SK-N-MC (cell line): ENCODE data around the gene FAM78A.

Source experiments
- DNase-seq: peaks from one replicate; pipeline ENCODE4 v3.0.0-alpha.2; 2011; ENCODE audit warnings: low read depth, low spot score
- H3K27ac ChIP-seq: fragments of 200-600 bp; sonication (generic); 2 replicates; pipeline ENCODE4 v1.5.1; 2016; ENCODE audit warnings: mixed run types
- H3K36me3 ChIP-seq: fragments of 200-600 bp; sonication (generic); 2 replicates; pipeline ENCODE4 v1.6.1; 2017; ENCODE audit warnings: antibody characterized with exemption, low read length, mixed read lengths; ENCODE audit not compliant: insufficient read depth
- H3K4me3 ChIP-seq: fragments of 200-600 bp; sonication (generic); 2 replicates; pipeline ENCODE4 v1.5.1; 2016
- H3K9ac ChIP-seq: fragments of 200-600 bp; sonication (generic); 2 replicates; pipeline ENCODE4 v1.8.0; 2017; ENCODE audit warnings: mixed run types, mixed read lengths; ENCODE audit not compliant: insufficient read length
- H3K9me3 ChIP-seq: fragments of 200-600 bp; sonication (generic); 2 replicates; pipeline ENCODE4 v1.6.1; 2017; ENCODE audit warnings: low read depth, mild to moderate bottlenecking, antibody characterized with exemption, low read length, moderate library complexity, mixed read lengths
- EZH2 ChIP-seq: fragments of 200-600 bp; sonication (generic); IDR thresholded peaks from one replicate; pipeline ENCODE4 v1.6.1; 2017; ENCODE audit warnings: antibody characterized with exemption
- FOXP2 ChIP-seq: optimal IDR thresholded peaks from 2 replicates; pipeline ENCODE3; 2011; ENCODE audit warnings: mild to moderate bottlenecking, moderate library complexity; ENCODE audit not compliant: insufficient read depth; ENCODE audit errors: extremely low read length, control extremely low read depth
- POLR2AphosphoS5 ChIP-seq: IDR thresholded peaks from 2 replicates; pipeline ENCODE4 v1.6.1; 2012; ENCODE audit warnings: mild to moderate bottlenecking, low read depth, low read length, borderline replicate concordance

Gene FAM78A

GRCh38 chr9:131312822-131313770 lies 36.8 kb upstream of the FAM78A start:
- Histone ChIP-seq H3K27ac (no peak overlapping the region), H3K9me3 (no peaks in the 10 kb centered on the region), H3K9ac (no peak overlapping the region), H3K36me3 (no peaks in the 10 kb centered on the region), H3K4me3 (no peak overlapping the region)
- no peak for TF ChIP-seq EZH2
- no peak for TF ChIP-seq POLR2AphosphoS5
- TF ChIP-seq FOXP2, result no peak
- no peak for DNase-seq

DNA sequence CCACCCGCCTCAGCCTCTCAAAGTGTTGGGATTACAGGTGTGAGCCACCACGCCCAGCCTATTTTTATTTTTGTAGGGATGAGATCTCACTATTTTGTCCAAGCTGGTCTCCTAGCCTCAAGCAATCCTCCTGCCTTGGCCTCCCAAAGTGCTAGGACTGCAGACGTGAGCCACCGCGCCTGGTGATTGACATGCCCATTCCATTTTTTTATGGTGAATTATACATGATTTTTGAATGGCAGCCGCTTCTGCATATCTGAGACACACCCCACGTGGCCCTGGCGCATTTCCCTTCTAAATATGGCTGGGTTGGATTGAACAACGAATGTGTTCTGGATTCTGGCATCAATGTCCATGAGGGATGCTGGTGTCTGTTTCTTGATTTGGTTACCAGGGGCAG lies 35.9 kb upstream of the FAM78A start:
- DNase-seq, result no peak
- TF ChIP-seq POLR2AphosphoS5, result no peak
- no peak for TF ChIP-seq EZH2
- no peak for TF ChIP-seq FOXP2
- H3K9me3 ChIP-seq, result no peaks in the 10 kb centered on the region
- no peak overlapping the region for H3K4me3 ChIP-seq
- no peak overlapping the region for H3K9ac ChIP-seq
- no peaks in the 10 kb centered on the region for H3K36me3 ChIP-seq
- no peak overlapping the region for H3K27ac ChIP-seq

GRCh38 chr9:131310833-131311554 lies 34.7 kb upstream of the FAM78A start:
- Histone ChIP-seq H3K9ac (no peak overlapping the region), H3K36me3 (no peaks in the 10 kb centered on the region), H3K4me3 (no peak overlapping the region), H3K9me3 (no peaks in the 10 kb centered on the region), H3K27ac (no peak overlapping the region)
- DNase-seq, result no peak
- TF ChIP-seq FOXP2 (no peak), EZH2 (no peak), POLR2AphosphoS5 (no peak)

DNA sequence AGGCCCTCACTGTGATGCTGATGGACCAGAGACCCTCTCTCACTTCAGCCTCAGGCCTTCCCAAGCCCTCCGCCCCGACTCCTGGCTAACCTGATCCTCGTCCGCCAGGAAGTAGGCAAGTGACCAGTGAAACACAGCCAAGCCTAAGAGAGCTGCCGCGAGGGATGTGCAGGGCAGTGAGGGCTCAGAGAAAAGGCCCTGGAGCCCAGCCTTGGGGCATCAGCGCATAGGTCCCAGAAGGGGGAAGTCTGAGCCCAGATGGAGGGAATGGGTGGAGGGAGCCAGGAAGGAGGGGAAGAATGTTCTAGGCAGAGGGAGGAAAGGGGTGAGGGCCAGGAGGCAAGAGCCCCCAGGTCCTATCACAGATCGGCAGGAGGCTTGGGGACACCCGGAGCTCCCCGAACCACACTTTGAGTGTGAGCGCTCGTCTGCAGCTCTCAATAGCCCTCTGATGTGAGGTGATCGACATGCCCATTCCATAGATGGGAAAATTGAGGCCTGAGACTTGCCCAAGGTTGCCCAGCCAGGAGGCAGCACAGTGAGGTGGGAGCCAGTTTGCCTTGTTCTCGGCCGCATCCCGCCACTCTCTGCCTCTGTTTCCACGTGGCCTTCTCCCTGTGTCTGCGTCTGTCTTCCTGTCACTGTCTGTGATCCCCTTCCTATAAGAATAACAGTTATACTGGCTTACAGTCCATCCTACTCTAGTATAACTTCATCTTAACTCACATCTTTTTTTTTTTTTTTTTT lies 33.4 kb upstream of the FAM78A start:
- DNase-seq, result no peak
- Histone ChIP-seq H3K9ac (no peak overlapping the region), H3K36me3 (no peaks in the 10 kb centered on the region), H3K9me3 (no peaks in the 10 kb centered on the region), H3K27ac (no peak overlapping the region), H3K4me3 (no peak overlapping the region)
- TF ChIP-seq POLR2AphosphoS5 (no peak), FOXP2 (no peak), EZH2 (no peak)

DNA sequence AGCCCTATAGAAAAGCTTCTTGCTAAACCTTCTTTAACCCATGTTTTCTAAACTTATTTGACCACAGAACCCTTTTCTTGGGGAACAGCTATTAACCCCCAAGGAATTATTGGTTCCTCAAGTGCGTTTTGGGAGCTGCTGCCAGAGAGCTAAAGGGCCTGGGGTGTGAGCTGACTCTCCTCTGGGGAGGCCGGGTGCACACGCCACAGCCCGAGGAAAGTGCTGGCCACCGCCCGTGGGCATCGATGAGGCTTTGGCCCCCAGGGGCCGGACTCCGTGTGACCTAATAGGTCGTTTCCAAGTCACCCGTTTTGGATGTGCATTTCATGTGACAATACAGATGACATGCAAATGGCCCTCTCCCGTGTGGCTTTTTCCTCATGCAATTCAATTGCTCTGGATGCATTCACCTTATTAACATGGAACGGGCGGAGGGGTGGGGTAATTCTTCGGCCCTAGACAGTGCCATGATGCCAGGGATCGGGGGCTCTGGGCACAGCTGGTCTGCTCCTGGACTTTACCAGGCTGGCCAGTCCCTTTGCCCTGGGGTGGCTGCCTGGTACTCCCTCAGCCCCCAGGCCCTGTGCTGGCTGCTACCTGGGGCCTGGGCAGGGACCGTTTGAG lies 32.7 kb upstream of the FAM78A start:
- TF ChIP-seq POLR2AphosphoS5 (no peak), EZH2 (no peak), FOXP2 (no peak)
- DNase-seq, result no peak
- Histone ChIP-seq H3K4me3 (no peak overlapping the region), H3K9me3 (no peaks in the 10 kb centered on the region), H3K9ac (no peak overlapping the region), H3K27ac (no peak overlapping the region), H3K36me3 (no peaks in the 10 kb centered on the region)

DNA sequence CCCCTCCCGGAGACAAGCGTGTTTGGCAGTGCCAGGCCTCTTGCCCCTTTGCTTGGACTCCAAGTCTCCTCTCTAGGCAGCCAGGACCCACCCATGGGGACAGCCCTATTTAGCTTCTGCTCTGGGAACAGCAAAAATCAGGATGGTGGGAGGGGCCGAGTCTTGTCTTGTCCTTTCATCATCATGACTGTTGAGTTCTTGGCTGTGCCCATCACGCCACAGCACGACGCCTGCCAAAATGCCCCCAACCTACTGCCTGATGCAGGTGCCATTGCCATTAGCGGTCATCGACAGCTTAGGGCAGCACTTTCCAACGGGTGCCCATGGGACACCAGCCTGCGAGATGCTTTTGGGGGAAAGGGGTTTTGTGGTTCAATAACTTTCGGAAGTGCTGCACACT lies 32.1 kb upstream of the FAM78A start:
- no peaks in the 10 kb centered on the region for H3K9me3 ChIP-seq
- TF ChIP-seq FOXP2 (no peak), POLR2AphosphoS5 (no peak), EZH2 (no peak)
- DNase-seq, result no peak
- H3K27ac ChIP-seq, result no peak overlapping the region
- no peaks in the 10 kb centered on the region for H3K36me3 ChIP-seq
- H3K4me3 ChIP-seq, result no peak overlapping the region
- no peak overlapping the region for H3K9ac ChIP-seq

DNA sequence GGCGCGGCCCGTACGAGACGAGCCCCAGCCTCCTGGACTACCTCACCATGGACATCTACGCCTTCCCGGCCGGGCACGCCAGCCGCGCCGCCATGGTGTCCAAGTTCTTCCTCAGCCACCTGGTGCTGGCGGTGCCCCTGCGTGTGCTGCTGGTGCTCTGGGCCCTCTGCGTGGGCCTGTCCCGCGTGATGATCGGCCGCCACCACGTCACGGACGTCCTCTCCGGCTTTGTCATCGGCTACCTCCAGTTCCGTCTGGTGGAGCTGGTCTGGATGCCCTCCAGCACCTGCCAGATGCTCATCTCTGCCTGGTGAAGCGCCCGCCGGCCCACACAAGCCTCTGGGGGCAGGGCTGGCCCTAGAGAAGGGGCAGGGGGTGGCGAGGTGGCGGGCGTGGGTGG lies 31.7 kb upstream of the FAM78A start:
- DNase-seq, result no peak
- H3K36me3 ChIP-seq, result no peaks in the 10 kb centered on the region
- H3K27ac ChIP-seq, result no peak overlapping the region
- H3K9me3 ChIP-seq, result no peaks in the 10 kb centered on the region
- H3K4me3 ChIP-seq, result no peak overlapping the region
- TF ChIP-seq POLR2AphosphoS5 (no peak), EZH2 (no peak), FOXP2 (no peak)
- H3K9ac ChIP-seq, result no peak overlapping the region
